GM23248 (cell line): ENCODE measurements around the gene SHROOM3.

Source experiments
- EZH2 ChIP-seq: fragments of 200-600 bp; sonication (generic); IDR thresholded peaks from 2 replicates; pipeline ENCODE4 v1.6.1; 2018; ENCODE audit warnings: antibody characterized with exemption, mild to moderate bottlenecking; ENCODE audit not compliant: insufficient read depth, poor library complexity, severe bottlenecking
- EZH2phosphoT487 ChIP-seq: fragments of 200-600 bp; sonication (generic); IDR thresholded peaks from 2 replicates; pipeline ENCODE4 v1.6.1; 2018; ENCODE audit warnings: antibody characterized with exemption, moderate library complexity, mild to moderate bottlenecking, low read depth; ENCODE audit not compliant: insufficient read depth

GRCh38 chr4:76790377-76790776, 355.3 kb downstream of the SHROOM3 start:
- TF ChIP-seq EZH2phosphoT487 = no peak
- TF ChIP-seq EZH2 = no peak
